HT1080 (cell line): ENCODE data around the gene STRN3. TPM values are rescaled to one million over a fixed set of nuclear protein-coding genes. Genes with fewer than 3 reads are reported as not detected.

Experiments
- DNase-seq: peaks from one replicate; pipeline ENCODE4 v3.0.0-alpha.2; 2015; ENCODE audit warnings: low read depth
- small RNA-seq: library from RNA; depleted of rRNA; stranded (forward); fragments of <200 nt; gene quantifications from one replicate; pipeline ENCODE3, GENCODE V24; 2014
- total RNA-seq: library from RNA; depleted of rRNA; stranded (reverse); fragments of >200 nt; shearing (Covaris generic); gene quantifications from 2 replicates; pipeline ENCODE4 v1.2.3, GENCODE V29; 2014; rRNA removed

The STRN3 gene
- total RNA-seq, 1 experiment from 2014 or later, result 33.6 TPM

DNA sequence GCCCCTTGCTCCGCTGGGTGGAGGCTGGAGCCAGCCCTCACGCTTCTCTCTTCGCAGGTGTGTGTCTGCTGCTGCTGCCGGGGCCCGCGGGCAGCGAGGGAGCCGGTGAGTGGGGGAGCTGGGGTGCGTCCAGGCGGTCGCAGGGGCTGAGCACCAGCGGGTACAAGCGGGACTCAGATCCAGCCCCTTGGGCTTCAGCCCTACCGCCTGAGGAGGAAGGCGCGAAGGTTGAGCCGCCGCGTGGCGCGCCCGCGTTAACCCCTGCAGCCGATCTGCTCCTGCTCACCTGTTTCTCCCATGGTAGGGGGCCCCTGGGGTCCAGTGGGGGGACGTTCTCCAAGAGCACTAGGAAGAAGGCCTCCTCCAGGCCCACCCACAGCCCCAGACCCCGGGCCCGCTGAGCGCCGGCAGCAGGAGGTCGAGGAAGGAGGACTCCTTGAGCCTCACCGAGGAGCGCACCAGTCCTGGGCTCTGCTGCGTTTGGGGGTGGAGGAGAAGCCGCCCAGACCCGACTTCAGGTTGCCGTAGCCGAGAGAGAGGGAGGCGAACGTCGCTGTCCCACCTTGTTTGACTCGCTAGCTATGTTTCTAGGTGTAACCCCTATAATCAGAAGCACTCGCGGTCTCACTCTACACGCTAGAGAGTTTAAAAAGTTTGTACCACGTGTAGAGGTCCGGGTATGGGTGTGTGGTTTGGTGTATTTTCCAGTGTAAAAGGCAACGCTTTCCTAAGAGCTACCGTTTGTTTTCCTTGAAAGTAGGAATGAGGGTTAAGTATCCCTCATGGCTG is 151.0 kb downstream of the STRN3 start:
- no peak for DNase-seq

DNA sequence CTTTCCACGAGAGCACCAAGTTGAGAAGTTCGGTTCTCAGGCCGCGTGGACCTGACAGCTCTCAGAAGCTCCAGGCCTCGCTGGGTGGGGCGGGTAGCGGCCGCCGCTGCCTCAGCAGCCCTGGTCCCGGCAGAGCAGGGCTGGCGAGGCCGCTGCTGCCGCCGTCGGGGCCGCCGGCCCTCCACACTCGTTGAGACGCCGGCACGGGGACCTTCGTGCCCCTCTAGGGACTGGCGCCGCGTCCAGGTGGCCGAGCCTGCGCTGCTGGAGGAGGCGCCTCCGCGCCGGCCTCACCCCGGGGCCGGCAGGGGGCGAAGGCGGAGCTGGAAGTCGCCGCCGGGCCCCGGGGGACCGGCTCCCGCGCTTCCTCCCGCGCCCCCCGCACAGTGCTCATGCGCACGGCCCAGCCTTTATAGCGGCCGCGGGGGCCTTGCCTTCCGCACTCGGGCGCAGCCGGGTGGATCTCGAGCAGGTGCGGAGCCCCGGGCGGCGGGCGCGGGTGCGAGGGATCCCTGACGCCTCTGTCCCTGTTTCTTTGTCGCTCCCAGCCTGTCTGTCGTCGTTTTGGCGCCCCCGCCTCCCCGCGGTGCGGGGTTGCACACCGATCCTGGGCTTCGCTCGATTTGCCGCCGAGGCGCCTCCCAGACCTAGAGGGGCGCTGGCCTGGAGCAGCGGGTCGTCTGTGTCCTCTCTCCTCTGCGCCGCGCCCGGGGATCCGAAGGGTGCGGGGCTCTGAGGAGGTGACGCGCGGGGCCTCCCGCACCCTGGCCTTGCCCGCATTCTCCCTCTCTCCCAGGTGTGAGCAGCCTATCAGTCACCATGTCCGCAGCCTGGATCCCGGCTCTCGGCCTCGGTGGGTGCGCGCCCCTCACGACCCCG is 151.8 kb downstream of the STRN3 start, which contains the start of gene COCH:
Gene COCH (plus strand): TSS at position 440 of the 879 bp plus-strand sequence. CDS start 380 bp downstream, at position 820.
- no peak for DNase-seq

DNA sequence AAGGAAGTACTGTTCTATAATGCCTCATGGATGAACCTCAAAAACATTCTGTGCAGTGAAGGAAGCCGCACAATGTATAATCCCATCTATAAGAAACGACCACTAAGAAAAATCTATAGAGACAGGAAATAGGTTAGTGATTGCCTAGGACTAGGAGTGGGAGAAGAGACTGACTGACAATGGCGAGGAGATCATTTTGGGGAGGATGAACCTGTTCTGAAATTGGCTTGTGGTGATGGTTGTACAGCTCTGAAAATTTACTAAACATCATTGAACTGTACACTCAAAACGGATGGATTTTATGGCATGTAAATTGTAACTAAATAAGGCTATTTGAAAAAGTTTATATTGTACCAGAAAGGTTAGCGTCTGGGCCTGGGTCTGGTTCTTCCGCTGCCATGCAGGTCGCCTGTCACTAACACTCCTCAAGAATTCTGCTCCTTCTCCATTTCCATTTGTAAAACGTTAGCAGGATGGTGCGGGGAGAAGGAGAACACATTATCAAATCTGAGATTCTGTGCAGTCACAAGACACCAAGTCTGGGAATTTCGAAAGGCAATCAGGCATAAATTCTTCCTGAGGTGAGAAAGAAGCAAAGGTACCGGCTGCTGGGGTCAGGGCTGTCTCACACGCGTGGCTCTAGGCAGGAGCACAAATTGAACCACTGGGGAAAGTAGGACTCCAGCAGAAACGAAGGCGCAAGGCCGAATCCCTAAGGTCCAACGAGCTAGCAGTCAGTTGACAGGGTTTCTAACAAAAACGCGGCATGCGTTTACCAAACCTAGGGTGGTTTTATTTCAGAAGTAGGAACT is 152.7 kb downstream of the STRN3 start:
- no peak for DNase-seq

DNA sequence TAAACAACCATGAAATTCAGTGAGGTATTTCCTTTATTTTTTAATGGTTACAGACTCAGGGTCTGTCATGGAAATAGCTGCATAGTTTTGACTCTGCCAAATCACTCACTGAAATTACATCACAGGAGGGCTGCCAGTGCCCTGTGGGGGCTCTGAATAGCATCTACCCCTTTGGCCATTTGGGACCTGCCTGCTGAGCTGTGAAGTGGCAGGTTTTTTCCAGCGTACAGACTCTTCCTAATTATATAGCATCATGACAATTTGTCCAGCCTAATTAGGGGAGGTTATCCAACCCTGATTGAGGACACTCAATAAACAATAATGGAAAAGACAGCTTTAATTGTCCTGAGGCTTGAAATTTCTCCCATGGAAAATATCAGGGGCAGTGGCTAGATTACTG is 153.6 kb downstream of the STRN3 start:
- DNase-seq, result no peak

DNA sequence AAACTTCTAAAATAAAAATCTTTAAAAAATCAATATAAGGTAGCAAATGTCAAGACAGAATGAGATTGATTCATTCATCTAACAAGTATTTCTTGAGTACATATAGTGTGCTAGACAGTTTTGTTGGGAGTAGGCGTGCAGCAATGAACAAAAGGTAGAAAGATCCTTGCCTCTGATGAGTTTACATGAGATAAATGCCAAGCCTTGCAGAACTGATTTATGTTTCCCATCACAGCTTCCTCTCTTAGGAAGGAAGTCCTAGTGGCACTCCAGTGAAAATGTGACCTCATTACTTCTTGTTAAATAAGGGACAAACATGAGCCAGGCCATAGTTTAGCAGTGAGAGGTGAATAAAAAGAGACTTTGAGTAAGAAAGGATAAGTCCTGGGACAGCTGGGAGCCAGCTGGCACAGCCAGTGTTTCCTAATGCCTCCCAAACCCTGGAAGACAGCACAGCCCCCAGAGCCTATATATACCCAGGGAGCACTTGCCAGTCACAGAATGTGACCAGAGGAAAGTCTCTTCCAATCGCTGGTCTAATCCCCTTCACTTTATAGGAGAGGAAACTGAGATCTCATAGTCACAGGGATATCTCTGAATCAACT is 156.5 kb downstream of the STRN3 start:
- DNase-seq, result no peak

DNA sequence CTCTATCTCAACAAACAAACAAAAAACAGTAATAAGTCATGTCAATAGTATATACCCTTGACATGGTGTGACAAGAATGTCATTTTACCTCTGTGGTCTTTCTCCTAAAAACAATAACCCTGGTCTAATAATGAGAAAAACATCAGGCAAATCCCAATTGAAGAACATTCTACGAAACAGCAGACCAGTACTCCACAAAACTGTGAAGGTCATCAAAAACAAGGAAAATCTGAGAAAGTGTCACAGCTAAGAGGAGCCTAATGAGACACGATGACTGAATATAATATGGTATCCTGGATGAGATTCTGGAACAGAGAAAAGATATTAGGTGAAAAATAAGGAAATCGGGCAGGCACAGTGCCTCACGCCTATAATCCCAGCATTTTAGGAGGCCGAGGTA is 157.4 kb downstream of the STRN3 start:
- no peak for DNase-seq

DNA sequence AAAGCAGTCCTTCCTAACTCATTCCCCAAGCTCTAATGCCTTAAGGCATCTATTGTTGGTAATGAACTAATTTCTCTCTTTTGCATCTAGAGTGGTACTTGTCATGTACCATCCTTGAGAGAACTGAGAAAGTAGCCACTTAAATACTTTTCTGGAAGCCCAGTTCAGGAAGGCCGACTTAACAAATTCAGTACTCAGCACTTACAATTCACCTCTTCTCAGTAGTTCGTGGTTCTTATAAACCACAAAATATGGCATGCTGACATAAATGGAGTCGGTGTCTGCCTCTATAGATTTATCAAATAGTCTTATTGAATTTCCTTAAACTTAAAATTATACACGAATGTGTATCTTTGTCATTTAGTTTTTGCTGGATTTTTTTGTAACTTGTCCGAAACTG is 161.2 kb downstream of the STRN3 start:
- DNase-seq, result no peak

DNA sequence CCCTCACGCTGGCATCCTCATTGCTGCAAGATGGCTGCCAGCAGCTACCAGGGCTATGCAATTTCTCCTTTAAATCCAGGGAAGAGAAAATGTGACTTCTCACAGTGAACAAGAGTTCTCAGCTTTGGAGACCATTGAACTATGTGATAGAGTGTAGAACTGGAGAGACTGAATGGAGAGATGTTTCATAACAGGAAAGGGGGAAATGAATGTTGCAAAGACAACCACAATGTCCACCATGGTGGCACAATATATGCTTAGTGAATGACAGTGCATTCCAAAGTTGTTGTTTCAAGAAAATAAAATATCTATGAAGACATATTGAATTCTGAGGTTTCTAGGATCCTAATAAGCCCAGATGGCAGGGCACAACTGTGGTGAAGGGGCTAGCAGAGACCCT is 165.0 kb downstream of the STRN3 start:
- no peak for DNase-seq

DNA sequence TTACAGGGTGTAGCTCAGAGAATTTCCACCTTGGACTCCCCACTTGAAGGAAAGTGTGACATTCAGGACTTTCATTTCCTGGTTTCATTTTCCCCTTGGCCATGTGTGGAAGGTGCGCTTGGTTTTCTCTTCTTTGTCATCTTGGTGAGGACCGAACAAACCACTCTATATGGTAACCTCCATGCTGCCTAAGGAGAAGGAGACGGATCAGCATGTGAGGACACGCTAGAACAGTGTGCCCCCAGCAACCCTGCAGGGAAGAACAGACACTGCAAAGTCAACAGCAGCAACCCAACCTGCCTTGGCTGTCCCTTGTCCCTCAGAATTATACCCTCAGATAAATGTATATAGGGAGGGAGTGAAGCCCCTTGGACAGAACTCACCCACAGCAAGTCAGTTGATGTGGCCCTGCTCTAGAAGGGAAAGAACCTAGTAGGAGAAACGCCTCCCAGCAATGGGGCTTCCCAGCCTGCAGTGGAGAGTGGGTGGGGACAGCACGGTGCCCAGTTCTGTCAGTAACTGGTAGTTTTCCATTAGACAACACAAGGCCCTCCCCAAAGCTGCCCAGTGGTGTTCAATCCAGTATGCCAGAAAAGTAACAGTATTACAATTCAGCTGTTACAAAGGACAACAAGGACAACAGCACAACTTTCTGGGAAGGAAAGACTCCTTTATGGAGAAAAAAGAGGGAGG is 170.7 kb downstream of the STRN3 start:
- DNase-seq, result no peak

DNA sequence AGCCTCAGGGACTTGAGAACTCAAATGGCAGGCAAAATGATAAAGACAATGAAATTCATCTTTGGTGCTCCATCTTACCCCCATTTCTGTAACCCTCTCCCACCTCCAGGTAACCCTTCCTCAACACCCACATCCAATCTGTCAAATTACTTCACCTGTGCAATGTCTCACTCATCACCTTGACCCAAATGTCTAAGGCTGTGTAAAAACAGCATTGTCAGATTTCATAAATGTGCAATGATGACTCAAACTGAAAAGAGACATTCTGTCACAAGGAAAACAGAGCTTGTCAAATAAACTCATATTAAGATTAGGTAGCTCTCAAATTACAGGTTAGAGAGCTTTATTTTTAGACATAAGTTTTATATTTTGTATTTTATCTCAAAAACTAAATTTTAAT is 171.7 kb downstream of the STRN3 start:
- DNase-seq, result no peak

DNA sequence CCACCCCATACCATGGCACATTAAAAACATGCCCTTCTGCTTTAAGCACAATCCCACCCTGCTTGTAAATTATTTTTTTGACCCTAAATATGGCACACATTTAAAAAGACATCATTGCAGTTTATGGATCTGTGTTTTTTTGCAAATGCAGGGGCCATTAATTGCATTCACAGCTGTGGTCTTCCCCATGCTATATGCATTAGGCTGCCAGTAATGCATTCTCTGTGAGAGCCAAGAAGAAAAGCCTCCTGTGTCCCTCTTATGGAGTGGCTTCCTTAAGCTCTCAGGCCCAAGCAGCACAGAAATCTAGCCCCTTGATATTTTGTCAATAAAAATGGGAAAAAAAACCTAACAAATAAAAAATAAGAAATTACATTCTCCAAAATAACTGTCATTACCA is 172.2 kb downstream of the STRN3 start:
- DNase-seq, result no peak

DNA sequence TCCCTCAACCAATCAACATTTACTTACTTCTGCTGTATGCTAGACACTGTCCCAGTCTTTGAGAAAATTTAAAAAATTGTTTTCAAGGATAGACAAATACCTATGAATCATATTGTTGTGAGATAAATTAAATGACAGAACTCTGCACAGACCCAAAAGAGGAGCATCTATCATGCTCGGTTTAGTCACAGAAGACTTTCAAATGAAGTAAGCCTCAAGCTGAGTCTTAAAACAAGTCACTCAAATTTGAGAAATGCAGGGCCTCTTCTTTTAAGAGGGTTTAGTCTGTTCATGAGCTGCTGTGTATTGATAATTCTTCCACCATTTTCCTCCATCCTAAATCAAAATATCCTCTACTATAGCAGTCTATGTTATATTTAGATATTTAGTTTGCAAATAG is 176.2 kb downstream of the STRN3 start:
- no peak for DNase-seq

DNA sequence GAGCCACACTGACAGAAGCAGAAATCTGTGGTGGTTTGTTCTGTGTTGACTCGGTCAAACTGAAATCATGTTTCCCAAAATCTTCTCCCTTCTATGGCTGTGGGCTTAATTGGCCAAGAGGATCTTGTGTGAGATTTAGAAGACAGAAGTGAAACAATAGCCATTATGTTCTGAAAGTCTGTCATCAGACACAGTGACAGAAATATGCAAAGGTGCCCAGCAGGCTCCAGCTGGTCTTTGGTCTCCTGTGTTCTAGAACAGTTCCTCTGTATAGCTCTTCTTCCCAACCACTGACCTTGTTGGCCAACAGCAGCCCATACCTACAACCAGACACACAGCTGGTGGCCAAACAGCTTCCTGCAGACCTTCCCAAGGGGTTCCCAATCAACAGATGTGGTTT is 176.8 kb downstream of the STRN3 start:
- DNase-seq, result no peak

DNA sequence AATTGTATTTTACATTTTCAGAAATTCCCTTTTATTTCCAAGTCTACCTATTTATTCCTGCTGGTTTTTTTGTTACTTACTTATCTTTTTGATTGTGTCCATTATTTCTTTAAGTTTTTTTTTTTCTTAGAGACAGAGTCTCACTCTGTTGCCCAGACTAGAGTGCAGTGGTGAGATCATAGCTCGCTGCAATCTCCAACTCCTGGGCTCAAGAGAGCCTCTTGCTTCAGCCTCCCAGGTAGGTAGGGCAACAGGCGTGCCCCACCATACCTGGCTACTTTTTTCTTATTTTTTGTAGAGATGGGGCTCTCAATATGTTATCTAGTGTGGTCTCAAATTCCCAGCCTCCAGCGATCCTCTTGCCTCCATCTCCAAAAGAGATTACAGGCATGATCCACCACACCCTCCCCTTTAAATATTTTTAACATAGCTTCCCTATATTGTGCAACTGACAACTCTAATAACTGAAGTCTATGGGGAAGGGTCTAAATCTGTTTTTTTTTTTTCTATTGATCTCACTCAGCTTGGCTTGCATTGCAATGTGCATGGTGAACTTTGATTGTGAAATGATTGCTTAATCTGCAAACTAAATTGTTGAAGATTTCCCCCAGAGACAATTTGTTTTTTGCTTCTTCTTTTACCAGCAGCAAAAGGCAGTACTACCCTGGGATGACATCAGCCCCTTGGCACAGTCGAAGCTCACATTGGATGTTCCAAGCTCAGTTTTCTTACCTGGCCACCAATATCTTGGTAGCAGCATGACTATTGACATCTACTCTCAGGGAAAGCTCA is 177.5 kb downstream of the STRN3 start:
- DNase-seq, result no peak

Small RNA genes lying within 50 kb of the gene (small RNA-seq; reads per million reads assigned to genes)
- gene HIGD1AP17, result not detected
- not detected for gene MIR624

Other genes with a start within 250 kb of the STRN3 start
- 3.7 and 5.2 TPM in 2 replicates for gene COCH, start 151.8 kb downstream of the STRN3 start, total RNA-seq
- 7.2 and 8.0 TPM in 2 replicates for gene AP4S1, start 730 bp downstream of the STRN3 start, total RNA-seq
- gene HECTD1, start 181.4 kb upstream of the STRN3 start, total RNA-seq, result 73.9 and 83.7 TPM in 2 replicates